ENCODE data around the gene ZNF74.

ZNF74 gene

GRCh38 chr22:20404881-20405280 is 10.9 kb downstream of the ZNF74 start:
- Histone ChIP-seq H3K27me3 (ENCODE audit: insufficient read depth, poor library complexity, severe bottlenecking) (no peaks in the 10 kb centered on the region), H3K4me3 (ENCODE audit: severe bottlenecking) (no peak overlapping the region), H3K4me1 (ENCODE audit: insufficient read depth, poor library complexity, severe bottlenecking) (no peaks in the 10 kb centered on the region), H3K36me3 (ENCODE audit: low read depth) (no peaks in the 10 kb centered on the region), H3K27ac (ENCODE audit: poor library complexity, severe bottlenecking) (no peak overlapping the region), H3K9me3 (ENCODE audit: severe bottlenecking) (peaks cover 5% of the 10 kb centered on the region)
- ATAC-seq (ENCODE audit: low read depth) (no peak), DNase-seq (ENCODE audit: low spot score) (peak; percentile 34)
- no peak for TF ChIP-seq CTCF (IDR thresholded peaks at IDR 0.05; ENCODE audit: poor library complexity, severe bottlenecking)

GRCh38 chr22:20405291-20405930 is 11.5 kb downstream of the ZNF74 start:
- Histone ChIP-seq H3K27me3 (ENCODE audit: insufficient read depth, poor library complexity, severe bottlenecking) (no peaks in the 10 kb centered on the region), H3K36me3 (ENCODE audit: low read depth) (no peaks in the 10 kb centered on the region), H3K9me3 (ENCODE audit: severe bottlenecking) (peaks cover 5% of the 10 kb centered on the region), H3K27ac (ENCODE audit: poor library complexity, severe bottlenecking) (no peak overlapping the region), H3K4me3 (ENCODE audit: severe bottlenecking) (no peak overlapping the region), H3K4me1 (ENCODE audit: insufficient read depth, poor library complexity, severe bottlenecking) (no peaks in the 10 kb centered on the region)
- no peak for ATAC-seq (ENCODE audit: low read depth)
- TF ChIP-seq CTCF (IDR thresholded peaks at IDR 0.05; ENCODE audit: poor library complexity, severe bottlenecking), result no peak
- no peak for DNase-seq (ENCODE audit: low spot score)

- Histone ChIP-seq H3K27me3 (ENCODE audit: insufficient read depth, poor library complexity, severe bottlenecking) (no peaks in the 10 kb centered on the region), H3K4me1 (ENCODE audit: insufficient read depth, poor library complexity, severe bottlenecking) (no peaks in the 10 kb centered on the region), H3K9me3 (ENCODE audit: severe bottlenecking) (peaks cover 5% of the 10 kb centered on the region), H3K36me3 (ENCODE audit: low read depth) (no peaks in the 10 kb centered on the region), H3K27ac (ENCODE audit: poor library complexity, severe bottlenecking) (no peak overlapping the region), H3K4me3 (ENCODE audit: severe bottlenecking) (no peak overlapping the region)
- DNase-seq (ENCODE audit: low spot score) (peak; percentile 54), ATAC-seq (ENCODE audit: low read depth) (no peak)
- TF ChIP-seq CTCF (IDR thresholded peaks at IDR 0.05; ENCODE audit: poor library complexity, severe bottlenecking), result no peak
These were observed 12.2 kb downstream of the ZNF74 start for GRCh38 chr22:20405931-20406685.

GRCh38 chr22:20406686-20407408 is 12.9 kb downstream of the ZNF74 start:
- H3K36me3 ChIP-seq (ENCODE audit: low read depth), result no peaks in the 10 kb centered on the region
- H3K4me1 ChIP-seq (ENCODE audit: insufficient read depth, poor library complexity, severe bottlenecking), result no peaks in the 10 kb centered on the region
- no peak overlapping the region for H3K27ac ChIP-seq (ENCODE audit: poor library complexity, severe bottlenecking)
- no peak overlapping the region for H3K4me3 ChIP-seq (ENCODE audit: severe bottlenecking)
- ATAC-seq (ENCODE audit: low read depth) (no peak), DNase-seq (ENCODE audit: low spot score) (peak; percentile 41)
- H3K9me3 ChIP-seq (ENCODE audit: severe bottlenecking), result peaks cover 5% of the 10 kb centered on the region
- H3K27me3 ChIP-seq (ENCODE audit: insufficient read depth, poor library complexity, severe bottlenecking), result no peaks in the 10 kb centered on the region
- no peak for TF ChIP-seq CTCF (IDR thresholded peaks at IDR 0.05; ENCODE audit: poor library complexity, severe bottlenecking)

Data from RWPE2 (cell line).